GM19467 (cell line): ENCODE measurements around the gene LIPE.
"Not testable (repeated sequence)": the region's sequence is repeated elsewhere in the genome, so short reads cannot be mapped to it uniquely, and the experiment has no call there.

Source experiments
- ATAC-seq: cut with Tn5 transposase; IDR thresholded peaks from one replicate; pipeline ENCODE4 v1.9.1; 2021; ENCODE audit warnings: mild to moderate bottlenecking, moderate library complexity; ENCODE audit not compliant: unreplicated experiment

Gene LIPE, protein sequence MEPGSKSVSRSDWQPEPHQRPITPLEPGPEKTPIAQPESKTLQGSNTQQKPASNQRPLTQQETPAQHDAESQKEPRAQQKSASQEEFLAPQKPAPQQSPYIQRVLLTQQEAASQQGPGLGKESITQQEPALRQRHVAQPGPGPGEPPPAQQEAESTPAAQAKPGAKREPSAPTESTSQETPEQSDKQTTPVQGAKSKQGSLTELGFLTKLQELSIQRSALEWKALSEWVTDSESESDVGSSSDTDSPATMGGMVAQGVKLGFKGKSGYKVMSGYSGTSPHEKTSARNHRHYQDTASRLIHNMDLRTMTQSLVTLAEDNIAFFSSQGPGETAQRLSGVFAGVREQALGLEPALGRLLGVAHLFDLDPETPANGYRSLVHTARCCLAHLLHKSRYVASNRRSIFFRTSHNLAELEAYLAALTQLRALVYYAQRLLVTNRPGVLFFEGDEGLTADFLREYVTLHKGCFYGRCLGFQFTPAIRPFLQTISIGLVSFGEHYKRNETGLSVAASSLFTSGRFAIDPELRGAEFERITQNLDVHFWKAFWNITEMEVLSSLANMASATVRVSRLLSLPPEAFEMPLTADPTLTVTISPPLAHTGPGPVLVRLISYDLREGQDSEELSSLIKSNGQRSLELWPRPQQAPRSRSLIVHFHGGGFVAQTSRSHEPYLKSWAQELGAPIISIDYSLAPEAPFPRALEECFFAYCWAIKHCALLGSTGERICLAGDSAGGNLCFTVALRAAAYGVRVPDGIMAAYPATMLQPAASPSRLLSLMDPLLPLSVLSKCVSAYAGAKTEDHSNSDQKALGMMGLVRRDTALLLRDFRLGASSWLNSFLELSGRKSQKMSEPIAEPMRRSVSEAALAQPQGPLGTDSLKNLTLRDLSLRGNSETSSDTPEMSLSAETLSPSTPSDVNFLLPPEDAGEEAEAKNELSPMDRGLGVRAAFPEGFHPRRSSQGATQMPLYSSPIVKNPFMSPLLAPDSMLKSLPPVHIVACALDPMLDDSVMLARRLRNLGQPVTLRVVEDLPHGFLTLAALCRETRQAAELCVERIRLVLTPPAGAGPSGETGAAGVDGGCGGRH

GRCh38 chr19:42427313-42427712 is at the start of gene LIPE:
LIPE (minus strand) TSS chr19:42427388; CDS start chr19:42427149, 239 bp downstream.
- no peak for ATAC-seq

DNA sequence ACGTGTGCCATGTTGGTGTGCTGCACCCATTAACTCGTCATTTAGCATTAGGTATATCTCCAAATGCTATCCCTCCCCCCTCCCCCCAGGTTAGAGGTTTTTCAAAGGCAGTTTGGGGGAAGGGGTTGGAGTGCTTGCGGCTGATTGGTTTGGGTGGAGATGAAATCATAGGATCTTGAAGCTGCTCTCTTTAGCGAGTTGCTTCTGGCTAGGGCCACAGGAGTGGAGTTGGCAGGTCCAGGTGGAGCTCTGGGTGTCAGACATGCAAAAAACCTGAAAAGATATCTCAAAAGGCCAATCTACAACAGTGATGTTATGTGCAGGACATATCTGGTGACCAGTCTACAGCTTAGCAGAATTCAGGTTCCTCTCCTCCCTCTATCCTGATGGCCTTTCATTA is 48.2 kb upstream of the LIPE start:
- ATAC-seq = no peak

GRCh38 chr19:42474743-42475142 is 47.6 kb upstream of the LIPE start:
- ATAC-seq = no peak

GRCh38 chr19:42473686-42474085 is 46.5 kb upstream of the LIPE start:
- ATAC-seq = no peak

DNA sequence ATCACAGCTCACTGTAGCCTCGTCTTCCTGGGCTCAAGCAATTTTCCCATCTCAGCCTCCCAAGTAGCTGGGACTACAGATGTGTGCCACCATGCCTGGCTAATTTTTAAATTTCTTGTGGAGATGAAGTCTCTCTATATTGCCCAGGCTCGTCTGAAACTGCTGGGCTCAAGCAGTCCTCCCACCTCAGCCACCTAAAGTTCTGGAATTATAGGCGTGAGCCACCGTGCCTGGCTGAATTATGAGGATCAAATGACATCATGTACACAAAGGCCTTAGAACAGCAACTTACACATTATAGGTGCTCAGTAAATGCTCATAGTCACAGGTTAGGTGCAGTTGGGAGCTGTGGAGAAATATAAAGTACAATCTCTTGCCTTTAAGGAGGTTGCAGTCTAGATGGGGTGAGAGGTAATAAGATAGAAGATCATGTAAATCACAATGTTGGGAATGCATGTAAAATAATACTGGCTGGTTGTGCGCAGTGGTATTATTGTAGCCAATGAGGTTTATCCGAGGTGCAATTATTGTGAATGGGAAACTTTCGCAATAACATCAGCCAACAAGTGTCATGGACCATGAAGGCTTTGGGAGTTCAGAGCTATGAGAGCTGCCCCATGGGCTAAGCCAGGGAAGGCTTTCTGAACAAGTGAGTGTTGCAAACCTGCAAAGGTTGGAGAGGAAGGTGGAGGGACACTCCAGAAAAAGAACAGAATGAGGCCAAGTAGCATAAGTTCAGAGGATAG is 45.4 kb upstream of the LIPE start:
- no peak for ATAC-seq

DNA sequence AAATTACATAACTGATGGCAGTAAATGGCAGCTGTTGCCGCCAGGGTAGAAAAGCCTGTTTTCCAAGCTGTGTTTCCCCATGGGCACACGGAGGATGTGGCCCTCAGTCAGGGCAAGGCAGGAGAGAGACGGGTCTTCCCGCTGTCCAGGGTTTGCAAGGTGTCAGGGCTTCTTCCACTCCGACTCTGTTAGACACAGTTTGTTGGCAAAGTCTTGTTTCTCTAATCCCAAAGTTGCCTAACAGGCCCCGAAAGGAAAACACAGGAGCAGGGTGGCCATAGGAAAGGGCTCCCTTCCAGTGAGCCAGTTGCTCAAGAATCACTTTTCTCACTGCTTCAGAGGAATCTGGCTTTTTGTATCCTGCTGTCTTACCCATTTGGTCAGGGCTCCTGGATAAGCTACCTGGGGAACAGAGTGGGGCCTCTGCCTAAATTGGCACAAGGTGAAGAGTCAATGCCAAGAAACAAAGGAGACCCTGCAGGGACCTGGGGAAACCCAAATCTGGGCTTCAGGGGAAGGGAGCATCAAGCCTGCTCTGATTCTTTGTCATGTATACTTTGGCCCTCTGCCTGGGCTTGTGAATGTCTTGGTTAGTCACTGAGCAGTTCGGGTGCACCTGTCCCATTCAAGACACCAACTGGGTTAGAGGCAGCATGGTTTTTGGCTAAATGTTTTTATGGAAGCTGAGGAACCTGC is 44.5 kb upstream of the LIPE start:
- no peak for ATAC-seq

DNA sequence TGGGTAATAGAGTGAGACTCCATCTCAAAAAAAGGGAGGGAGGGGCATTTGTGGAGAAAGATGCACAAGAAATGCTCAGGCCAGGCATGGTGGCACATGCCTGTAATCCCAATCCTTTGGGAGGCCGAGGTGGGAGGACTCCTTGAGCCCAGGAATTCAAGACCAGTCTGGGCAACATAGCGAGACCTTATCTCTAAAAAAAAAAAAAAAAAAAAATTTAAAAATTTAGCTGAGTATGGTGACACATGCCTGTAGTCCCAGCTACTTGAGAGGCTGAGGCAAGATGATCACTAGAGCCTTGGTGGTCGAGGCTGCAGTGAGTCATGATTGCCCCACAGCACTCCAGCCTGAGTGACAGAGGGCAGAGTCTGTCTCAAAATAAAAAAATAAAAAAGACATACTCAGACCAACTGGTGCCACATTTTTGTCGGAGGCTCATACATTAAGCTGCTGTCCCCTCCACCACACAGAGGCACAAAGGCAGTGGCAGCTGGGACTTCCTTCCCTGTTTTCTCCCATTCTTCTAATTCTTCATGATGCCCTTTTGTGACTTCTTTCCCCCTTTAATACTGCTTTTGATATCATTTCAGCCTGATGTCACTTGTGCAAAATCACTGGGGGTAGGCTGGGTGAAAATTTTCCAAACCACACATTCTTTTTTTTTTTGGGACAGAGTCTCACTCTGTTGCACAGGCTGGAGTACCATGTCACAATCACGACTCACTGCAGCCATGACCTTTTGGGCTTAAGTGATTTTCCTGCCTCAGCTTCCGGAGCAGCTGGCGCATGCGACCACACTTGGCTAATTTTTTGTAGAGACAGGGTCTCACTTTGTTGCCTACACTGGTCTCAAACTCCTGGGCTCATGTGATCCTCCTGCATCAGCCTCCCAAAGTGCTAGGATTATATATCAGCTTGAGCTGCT is 42.4 kb upstream of the LIPE start:
- no peak for ATAC-seq

GRCh38 chr19:42468273-42468796 is 41.1 kb upstream of the LIPE start:
- ATAC-seq = no peak

GRCh38 chr19:42467183-42467760 is 40.1 kb upstream of the LIPE start:
- no peak for ATAC-seq

- no peak for ATAC-seq
Measured at GRCh38 chr19:42466521-42467182, 39.5 kb upstream of the LIPE start.

DNA sequence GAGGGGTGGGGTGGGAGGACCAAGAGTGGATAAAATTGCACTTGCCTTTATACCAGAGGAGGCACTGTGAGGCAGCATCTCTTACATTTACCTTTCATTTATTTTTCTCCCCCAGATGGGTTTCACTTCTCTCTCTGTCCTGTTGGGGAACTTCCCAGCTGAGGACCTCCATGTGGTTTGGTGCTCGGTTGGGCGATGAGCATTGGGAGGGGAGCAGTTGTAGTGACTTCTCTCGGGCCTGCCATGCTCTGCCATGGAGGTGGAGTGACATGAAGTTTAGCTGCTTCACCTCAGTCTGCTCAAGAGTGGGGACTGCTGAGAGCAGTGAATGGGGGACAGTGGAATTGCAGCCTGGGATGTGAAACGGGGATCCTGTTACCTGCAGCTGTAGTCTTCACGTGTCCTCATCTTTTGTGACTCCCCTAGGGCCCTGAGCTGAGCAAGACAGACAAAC is 38.7 kb upstream of the LIPE start:
- ATAC-seq = peak; percentile 55

DNA sequence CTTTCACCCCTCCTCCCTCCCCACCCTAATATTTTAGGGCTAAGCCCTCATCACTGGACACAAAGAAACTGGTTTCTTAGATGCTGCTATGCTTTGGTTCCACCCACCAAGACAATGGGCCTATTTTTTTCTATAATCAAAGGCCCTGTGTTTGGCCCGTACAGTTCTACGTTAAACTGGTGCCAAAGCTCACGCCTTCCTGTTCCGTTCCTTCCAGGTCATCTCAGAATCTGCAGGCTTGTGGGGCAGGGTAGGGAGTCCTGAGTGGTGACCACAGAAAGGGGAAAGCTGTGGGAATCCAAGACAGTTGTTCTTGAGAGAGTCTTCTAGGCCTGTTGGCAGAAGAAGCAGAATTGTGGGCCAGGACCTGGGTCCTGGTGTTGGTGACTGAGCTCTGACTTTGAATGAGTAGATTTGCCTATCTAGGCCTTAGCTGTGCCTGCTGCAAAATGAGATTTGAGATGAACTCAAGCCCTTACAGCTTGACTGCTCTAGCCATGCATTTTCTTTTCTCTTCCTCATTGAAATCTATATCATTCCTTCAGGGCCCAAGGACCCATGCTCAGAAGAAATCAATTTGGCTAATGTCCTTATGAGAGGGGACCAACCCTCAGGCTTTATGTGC is 34.6 kb upstream of the LIPE start:
- no peak for ATAC-seq

GRCh38 chr19:42461231-42461630 is 34.0 kb upstream of the LIPE start:
- not testable (repeated sequence) for ATAC-seq

- ATAC-seq = no peak
Measured at GRCh38 chr19:42459926-42460325, 32.7 kb upstream of the LIPE start.

- ATAC-seq = no peak
Measured at GRCh38 chr19:42455621-42456081, 28.5 kb upstream of the LIPE start.

DNA sequence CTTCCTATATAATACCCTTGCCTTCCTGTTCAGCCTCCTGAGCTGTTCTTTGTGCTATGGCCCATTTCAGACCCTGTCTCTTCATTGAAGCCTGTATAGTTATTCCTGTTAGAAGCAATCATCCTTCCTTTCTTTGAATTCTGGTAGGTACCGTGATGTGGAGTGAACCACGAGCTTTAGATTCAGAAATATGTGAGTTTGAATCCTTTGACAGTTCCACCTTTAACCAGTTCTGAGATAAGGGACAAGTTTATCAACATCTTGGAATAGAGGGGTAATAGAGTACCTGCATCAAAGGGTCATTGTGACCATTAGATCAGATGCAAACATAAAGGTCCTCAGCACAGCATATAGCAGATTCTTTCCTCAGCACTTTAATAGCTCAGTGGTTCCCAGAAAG is 27.9 kb upstream of the LIPE start:
- ATAC-seq = no peak

DNA sequence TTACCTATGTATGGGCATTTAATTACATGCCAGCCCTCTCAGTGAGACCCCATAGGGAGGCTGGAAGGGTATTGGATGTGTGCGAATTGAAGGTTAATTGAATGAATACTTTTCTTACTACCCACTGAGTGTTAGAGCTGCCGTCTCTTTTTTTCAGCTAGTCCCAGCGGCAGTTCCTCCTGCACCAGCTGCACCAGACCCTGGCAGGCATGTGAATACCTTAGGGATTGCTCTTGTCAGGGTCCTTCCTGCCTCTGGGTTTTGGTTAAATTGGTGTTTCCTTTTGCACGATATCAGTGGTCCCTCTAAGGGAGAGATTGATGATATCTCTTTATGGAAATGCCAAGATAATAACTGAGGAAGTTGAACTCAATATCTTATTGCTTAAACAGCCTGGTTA is 25.4 kb upstream of the LIPE start:
- no peak for ATAC-seq
